A673 (cell line): ENCODE data around the gene PMPCA. TPM values are rescaled to one million over a fixed set of nuclear protein-coding genes. Genes with fewer than 3 reads are reported as not detected.
A peak's percentile ranks its signal among the peaks of the same experiment; 100 is the strongest.

Source experiments
- BruUV-seq: library from RNA; stranded (reverse); fragments of 400-500 nt; replicated peaks from 2 replicates; lab custom pipeline; 2021; lab: Mats Ljungman, UMichigan
- CTCF ChIA-PET: fragments of 300-600 bp; sonication (Branson Sonifier 250); formaldehyde crosslinking; loops from one replicate; lab custom pipeline; 2022; ENCODE audit warnings: antibody characterized with exemption; lab: Charles Lee
- POLR2A ChIA-PET: fragments of 300-600 bp; sonication (Branson Sonifier 250); formaldehyde crosslinking; loops from one replicate; lab custom pipeline; 2022; ENCODE audit warnings: antibody characterized with exemption; ENCODE audit not compliant: low non-redundant PET; lab: Charles Lee
- DNase-seq: peaks from one replicate; pipeline ENCODE4 v3.0.0-alpha.2; 2015; ENCODE audit warnings: low spot score
- H3K27ac ChIP-seq: fragments of 200-600 bp; sonication (generic); 2 replicates; pipeline ENCODE4 v1.5.1; 2016; ENCODE audit warnings: mixed run types, low read depth, mild to moderate bottlenecking, mixed read lengths, antibody characterized with exemption, low read length; ENCODE audit not compliant: poor library complexity, severe bottlenecking
- H3K27me3 ChIP-seq: fragments of 200-600 bp; sonication (generic); replicated peaks from 2 replicates; pipeline ENCODE4 v1.6.1; 2017; ENCODE audit warnings: mixed run types, low read depth, mild to moderate bottlenecking, mixed read lengths, antibody characterized with exemption, low read length; ENCODE audit not compliant: insufficient read depth, poor library complexity
- H3K36me3 ChIP-seq: fragments of 200-600 bp; sonication (generic); 2 replicates; pipeline ENCODE4 v1.6.1; 2016; ENCODE audit warnings: mixed run types, mild to moderate bottlenecking, mixed read lengths, antibody characterized with exemption, low read length; ENCODE audit not compliant: insufficient read depth, poor library complexity, severe bottlenecking
- H3K4me1 ChIP-seq: fragments of 200-600 bp; sonication (generic); 2 replicates; pipeline ENCODE4 v1.6.1; 2017; ENCODE audit warnings: mixed run types, mild to moderate bottlenecking, mixed read lengths, antibody characterized with exemption, low read length; ENCODE audit not compliant: insufficient read depth, poor library complexity, severe bottlenecking
- H3K4me3 ChIP-seq: fragments of 200-600 bp; sonication (generic); 2 replicates; pipeline ENCODE4 v1.5.1; 2016; ENCODE audit warnings: low read depth, mixed run types, mild to moderate bottlenecking, mixed read lengths, low read length; ENCODE audit not compliant: poor library complexity, severe bottlenecking
- H3K9me3 ChIP-seq: fragments of 200-600 bp; sonication (generic); 2 replicates; pipeline ENCODE4 v1.6.1; 2016; ENCODE audit warnings: mixed run types, low read depth, mild to moderate bottlenecking, mixed read lengths, antibody characterized with exemption, low read length; ENCODE audit not compliant: poor library complexity, severe bottlenecking
- CTCF ChIP-seq: fragments of 300-800, 200-600 bp; sonication (generic); conservative IDR thresholded peaks from 2 replicates; pipeline ENCODE4 v1.5.1; 2017; ENCODE audit warnings: low read depth, mild to moderate bottlenecking, antibody characterized with exemption, low read length, moderate library complexity, mixed read lengths
- EZH2 ChIP-seq: fragments of 200-600 bp; sonication (generic); IDR thresholded peaks from 2 replicates; pipeline ENCODE4 v1.6.1; 2017; ENCODE audit warnings: borderline replicate concordance, low read depth, mild to moderate bottlenecking, mixed read lengths, antibody characterized with exemption, low read length; ENCODE audit not compliant: poor library complexity, severe bottlenecking
- intact Hi-C: fragments of 100-400 bp; cut with micrococcal nuclease; formaldehyde crosslinking; loops from one replicate; pipeline ENCODE4 v1.10.0; 2022; ENCODE audit not compliant: unreplicated experiment
- total RNA-seq: library from RNA; stranded (reverse); gene quantifications from 2 replicates; pipeline ENCODE4 v1.2.3, GENCODE V29; 2021

PMPCA gene
- total RNA-seq, 1 experiment from 2014 or later: 94.8 TPM

- Histone ChIP-seq H3K27me3 (no peaks in the 10 kb centered on the region), H3K36me3 (peaks cover 20% of the 10 kb centered on the region), H3K9me3 (no peaks in the 10 kb centered on the region), H3K4me1 (peaks cover 15% of the 10 kb centered on the region), H3K4me3 (no peak overlapping the region), H3K27ac (no peak overlapping the region)
- CTCF ChIA-PET: no interaction called here
- intact Hi-C loops: no loop called here
- POLR2A ChIA-PET: no interaction called here
- no peak for TF ChIP-seq EZH2
- no peak for TF ChIP-seq CTCF
- no TSS peak for BruUV-seq
- no peak for DNase-seq
Observed at GRCh38 chr9:136436055-136436634, 25.7 kb downstream of the PMPCA start.

- TF ChIP-seq CTCF: no peak
- no peak for TF ChIP-seq EZH2
- Histone ChIP-seq H3K27me3 (no peaks in the 10 kb centered on the region), H3K9me3 (no peaks in the 10 kb centered on the region), H3K4me3 (peak overlapping the region; percentile 77), H3K4me1 (peaks cover 15% of the 10 kb centered on the region), H3K36me3 (peaks cover 27% of the 10 kb centered on the region), H3K27ac (peak overlapping the region; percentile 85)
- intact Hi-C loops: no loop called here
- no peak for DNase-seq
- POLR2A ChIA-PET: no interaction called here
- CTCF ChIA-PET: no interaction called here
- no TSS peak for BruUV-seq
Observed at GRCh38 chr9:136437430-136437829, 27.0 kb downstream of the PMPCA start.

- CTCF ChIA-PET: no interaction called here
- DNase-seq: peak; percentile 29
- Histone ChIP-seq H3K36me3 (peaks cover 24% of the 10 kb centered on the region), H3K4me3 (peak overlapping the region; percentile 77), H3K27ac (peak overlapping the region; percentile 85), H3K4me1 (peaks cover 15% of the 10 kb centered on the region), H3K9me3 (no peaks in the 10 kb centered on the region), H3K27me3 (no peaks in the 10 kb centered on the region)
- BruUV-seq: no TSS peak
- TF ChIP-seq CTCF (no peak), EZH2 (no peak)
- intact Hi-C loops: no loop called here
- POLR2A ChIA-PET: no interaction called here
Observed at GRCh38 chr9:136437839-136438547, 27.5 kb downstream of the PMPCA start.
